Measurements from ENCODE around the gene S100A6. TPM values are rescaled to one million over a fixed set of nuclear protein-coding genes. Genes with fewer than 3 reads are reported as not detected.

S100A6 gene
- total and polyA plus RNA-seq, 2 donors (not counting 3 experiments of a cell fraction or from before 2014, with no cell fraction given): 552 to 908 TPM

DNA sequence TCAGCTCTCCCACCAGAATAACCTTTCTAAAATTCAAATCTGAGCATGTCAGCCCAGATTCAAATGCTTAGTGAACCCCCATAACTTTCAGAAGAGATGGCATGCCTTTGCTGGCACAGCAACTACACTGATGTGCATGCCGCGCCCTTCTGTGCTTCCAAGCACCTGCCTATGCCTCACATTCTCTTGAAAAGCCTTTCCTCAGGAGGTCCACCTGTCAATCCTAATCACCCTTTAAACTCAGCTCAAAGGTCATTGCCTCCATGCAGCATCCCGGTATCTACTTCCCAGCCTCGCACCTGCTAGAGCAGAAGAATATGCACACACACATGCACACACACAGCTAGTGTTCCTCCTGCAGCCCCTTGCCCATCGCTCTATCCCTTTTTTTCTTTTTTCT lies 35.1 kb upstream of the S100A6 start:
- no peaks in the 10 kb centered on the region for H3K27me3 ChIP-seq (ENCODE audit: control insufficient read depth in 2 of 2, insufficient read depth in 2 of 2, low read length in 2 of 2)
- BruUV-seq (replicated peaks): no TSS peak
- ChIA-PET POLR2A (interaction anchor here (1.1 kb wide), 1 partner anchor 63 kb away, joined by 3 read pairs; the partner anchor contains the start of gene CHTOP), CTCF (interaction anchor here (0.6 to 6.3 kb wide), 6 partner anchors 37 to 416 kb away, joined by 4 to 216 read pairs (median 100); partner anchors contain the start of genes S100A1, S100A13, S100A16 and S100A6)
- dilution Hi-C loops (cut with MboI; ENCODE audit: extremely low pct_ligation_motif_present, low sequenced_read_pairs) (no loop called here), intact Hi-C loops (cut with micrococcal nuclease) (no loop called here)
- H3K4me3 ChIP-seq (replicated peaks in 1 of 3; ENCODE audit: insufficient read depth in 1 of 3, low read depth in 1 of 3, low read length in 3 of 3): no peak overlapping the region
- peaks cover 30% of the 10 kb centered on the region for H3K4me1 ChIP-seq (ENCODE audit: control insufficient read depth, extremely low read depth, insufficient read depth, low read length)
- no peak overlapping the region for H3K27ac ChIP-seq (ENCODE audit: insufficient read depth, low read depth, low read length)
- TF ChIP-seq GATA2 (IDR thresholded peaks at IDR 0.05; ENCODE audit: insufficient read depth, insufficient read length, low read depth, low read length): no peak
- TF ChIP-seq POLR2A (IDR thresholded peaks at IDR 0.05; ENCODE audit: low read depth, low read length): no peak
- TF ChIP-seq MYC (IDR thresholded peaks at IDR 0.05; ENCODE audit: low read depth, low read length): no peak
- no peak for TF ChIP-seq EZH2 (IDR thresholded peaks at IDR 0.05; ENCODE audit: borderline replicate concordance, low read depth, low read length, severe bottlenecking)
- TF ChIP-seq POLR2AphosphoS5 (IDR thresholded peaks at IDR 0.05; ENCODE audit: insufficient read depth, low read depth, low read length): no peak
- TF ChIP-seq FOS (IDR thresholded peaks at IDR 0.05; ENCODE audit: borderline replicate concordance, insufficient read depth, low read length): no peak
- TF ChIP-seq JUN (IDR thresholded peaks at IDR 0.05; ENCODE audit: borderline replicate concordance, insufficient read depth, insufficient read length, low read depth): no peak
- TF ChIP-seq, protein P1, sequence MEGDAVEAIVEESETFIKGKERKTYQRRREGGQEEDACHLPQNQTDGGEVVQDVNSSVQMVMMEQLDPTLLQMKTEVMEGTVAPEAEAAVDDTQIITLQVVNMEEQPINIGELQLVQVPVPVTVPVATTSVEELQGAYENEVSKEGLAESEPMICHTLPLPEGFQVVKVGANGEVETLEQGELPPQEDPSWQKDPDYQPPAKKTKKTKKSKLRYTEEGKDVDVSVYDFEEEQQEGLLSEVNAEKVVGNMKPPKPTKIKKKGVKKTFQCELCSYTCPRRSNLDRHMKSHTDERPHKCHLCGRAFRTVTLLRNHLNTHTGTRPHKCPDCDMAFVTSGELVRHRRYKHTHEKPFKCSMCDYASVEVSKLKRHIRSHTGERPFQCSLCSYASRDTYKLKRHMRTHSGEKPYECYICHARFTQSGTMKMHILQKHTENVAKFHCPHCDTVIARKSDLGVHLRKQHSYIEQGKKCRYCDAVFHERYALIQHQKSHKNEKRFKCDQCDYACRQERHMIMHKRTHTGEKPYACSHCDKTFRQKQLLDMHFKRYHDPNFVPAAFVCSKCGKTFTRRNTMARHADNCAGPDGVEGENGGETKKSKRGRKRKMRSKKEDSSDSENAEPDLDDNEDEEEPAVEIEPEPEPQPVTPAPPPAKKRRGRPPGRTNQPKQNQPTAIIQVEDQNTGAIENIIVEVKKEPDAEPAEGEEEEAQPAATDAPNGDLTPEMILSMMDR (IDR thresholded peaks at IDR 0.05; ENCODE audit: extremely low read depth in 1 of 2, insufficient read depth in 1 of 2, low read depth in 1 of 2, low read length in 2 of 2): no peak
- TF ChIP-seq, protein P2, sequence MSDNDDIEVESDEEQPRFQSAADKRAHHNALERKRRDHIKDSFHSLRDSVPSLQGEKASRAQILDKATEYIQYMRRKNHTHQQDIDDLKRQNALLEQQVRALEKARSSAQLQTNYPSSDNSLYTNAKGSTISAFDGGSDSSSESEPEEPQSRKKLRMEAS (IDR thresholded peaks at IDR 0.05; ENCODE audit: insufficient read depth, insufficient read length): no peak
- no peaks in the 10 kb centered on the region for H3K9me3 ChIP-seq (replicated peaks; ENCODE audit: control insufficient read depth, insufficient read depth, low read length)
- no peaks in the 10 kb centered on the region for H3K36me3 ChIP-seq (ENCODE audit: control insufficient read depth in 2 of 2, extremely low read depth in 1 of 2, insufficient read depth in 2 of 2, low read length in 2 of 2)
- no peak overlapping the region for H2AFZ ChIP-seq (ENCODE audit: low read depth, low read length)
- no peak for DNase-seq (ENCODE audit: low read depth, low spot score)
- no peaks in the 10 kb centered on the region for H3K79me2 ChIP-seq (ENCODE audit: control insufficient read depth, insufficient read depth, low read length)
- no peaks in the 10 kb centered on the region for H4K20me1 ChIP-seq (replicated peaks; ENCODE audit: control insufficient read depth, extremely low read depth, insufficient read depth, low read length)
- no peak overlapping the region for H3K9ac ChIP-seq (replicated peaks; ENCODE audit: extremely low read depth, insufficient read depth, low read length)
- no peak for FAIRE-seq
- no peaks in the 10 kb centered on the region for H3K9me1 ChIP-seq (replicated peaks; ENCODE audit: control insufficient read depth, extremely low read depth, insufficient read depth, low read length)
- no peak overlapping the region for H3K4me2 ChIP-seq (ENCODE audit: insufficient read depth, low read length)
